RCC 7860 (cell line): ENCODE measurements around the gene ATRX.
A peak's percentile ranks its signal among the peaks of the same experiment; 100 is the strongest.
"Not testable (repeated sequence)": the region's sequence is repeated elsewhere in the genome, so short reads cannot be mapped to it uniquely, and the experiment has no call there.

Experiments
- DNase-seq: peaks from one replicate; pipeline ENCODE4 v3.0.0-alpha.2; 2015; ENCODE audit warnings: low spot score
- FAIRE-seq: peaks from 2 replicates; lab custom pipeline; 2012; peaks lifted over from hg19 to GRCh38; lab: Jason Lieb, UNC

ATRX gene

GRCh38 chrX:77635373-77635772 is 150.6 kb downstream of the ATRX start:
- FAIRE-seq = no peak
- no peak for DNase-seq

DNA sequence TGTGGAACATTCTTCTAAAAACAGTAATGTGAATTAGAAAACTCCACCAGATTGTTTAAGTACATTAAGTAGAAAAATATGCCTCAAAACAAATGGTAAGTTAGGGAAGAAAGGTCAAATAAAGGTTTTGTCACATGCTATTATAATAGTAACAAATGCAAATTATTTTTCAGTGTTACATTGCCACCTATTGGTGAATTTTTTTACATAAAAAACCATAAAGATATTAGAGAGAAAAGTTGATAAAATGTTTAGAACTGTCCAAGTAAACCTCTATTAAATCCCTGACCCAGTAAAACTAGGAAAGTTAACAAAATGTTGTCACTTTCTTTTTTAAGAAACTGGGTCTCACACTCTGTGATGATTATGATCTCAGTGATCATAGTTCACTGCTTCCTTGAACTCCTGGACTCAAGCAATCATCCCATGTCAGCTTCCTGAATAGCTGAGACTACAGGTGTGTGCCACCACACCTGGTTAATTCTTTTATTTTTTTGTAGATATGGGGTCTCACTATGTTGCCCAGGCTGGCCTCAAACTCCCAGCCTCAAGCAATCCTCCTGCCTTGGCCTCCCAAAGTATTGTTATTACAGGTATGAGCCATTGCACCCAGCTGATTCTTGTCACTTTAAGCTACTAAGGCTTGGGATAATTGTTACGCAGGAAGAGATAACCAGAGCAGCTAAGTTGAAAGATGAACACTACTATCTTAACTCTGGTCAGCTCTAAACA is 157.6 kb downstream of the ATRX start:
- FAIRE-seq = peak; percentile 55
- no peak for DNase-seq

DNA sequence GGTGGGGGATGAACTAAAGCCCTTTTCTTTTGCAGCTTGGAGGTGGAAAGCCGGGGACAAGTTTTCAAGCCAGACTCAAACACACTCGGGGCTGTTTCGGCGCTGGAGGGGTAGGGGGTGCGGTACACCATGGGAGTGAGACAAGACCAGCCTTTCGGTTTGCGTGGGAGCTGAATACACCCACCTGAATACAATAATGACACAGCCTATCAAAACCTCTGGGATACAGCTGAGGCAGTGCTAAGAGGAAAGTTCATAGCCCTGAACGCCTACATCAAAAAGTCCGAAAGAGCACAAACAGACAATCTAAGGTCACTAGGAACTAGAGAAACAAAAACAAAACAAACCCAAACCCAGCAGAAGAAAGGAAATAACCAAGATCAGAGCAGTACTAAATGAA is 163.3 kb downstream of the ATRX start:
- no peak for DNase-seq
- FAIRE-seq = no peak

- no peak for DNase-seq
- no peak for FAIRE-seq
These were observed 163.8 kb downstream of the ATRX start for GRCh38 chrX:77622233-77622632.

DNA sequence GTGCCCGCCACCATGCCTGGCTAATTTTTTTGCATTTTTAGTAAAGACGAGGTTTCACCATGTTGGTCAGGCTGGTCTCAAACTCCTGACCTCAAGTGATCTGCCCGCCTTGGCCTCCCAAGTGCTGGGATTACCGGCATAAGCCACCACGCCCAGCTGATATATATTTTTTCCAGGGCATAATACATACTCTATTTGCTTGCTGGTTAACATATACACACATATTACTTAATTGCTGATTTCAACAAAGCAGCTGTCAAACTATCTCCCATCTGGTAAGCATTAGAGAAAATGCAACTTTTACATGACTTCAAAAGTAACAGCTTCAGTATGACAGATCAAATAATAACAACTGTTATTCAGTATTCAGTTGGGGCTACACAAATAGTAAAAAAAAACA is 164.6 kb downstream of the ATRX start:
- not testable (repeated sequence) for DNase-seq, FAIRE-seq

- no peak for FAIRE-seq
- DNase-seq = no peak
These were observed 168.8 kb downstream of the ATRX start for GRCh38 chrX:77617206-77617605.

DNA sequence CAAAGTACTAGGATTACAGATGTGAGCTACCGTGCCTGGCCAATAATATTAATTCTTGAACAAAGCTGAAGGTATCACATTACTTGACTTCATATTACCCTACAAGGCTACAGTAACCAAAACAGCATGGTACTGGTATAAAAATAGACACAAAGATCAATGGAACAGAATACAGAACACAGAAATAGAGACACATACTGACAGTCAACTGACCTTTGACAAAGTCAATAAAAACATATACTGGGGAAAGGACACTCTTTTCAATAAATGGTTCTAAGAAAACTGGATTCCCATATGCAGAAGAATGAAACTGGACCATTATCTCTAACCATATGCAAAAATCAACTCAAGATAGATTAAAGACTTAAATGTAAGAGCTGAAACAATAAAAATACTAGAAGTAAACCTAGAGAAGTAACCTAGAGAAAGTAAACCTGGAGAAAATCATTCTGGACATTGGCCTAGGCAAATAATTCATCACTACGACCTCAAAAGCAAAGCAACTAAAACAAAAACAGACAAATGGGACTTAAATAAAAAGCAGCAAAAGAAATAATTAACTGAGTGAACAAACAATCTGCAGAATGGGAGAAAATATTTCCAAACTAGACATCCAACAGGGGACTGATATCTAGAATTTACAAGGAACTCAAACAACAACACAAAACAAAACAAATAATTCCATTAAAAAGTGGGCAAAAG is 182.2 kb downstream of the ATRX start:
- DNase-seq (no peak), FAIRE-seq (no peak)

DNA sequence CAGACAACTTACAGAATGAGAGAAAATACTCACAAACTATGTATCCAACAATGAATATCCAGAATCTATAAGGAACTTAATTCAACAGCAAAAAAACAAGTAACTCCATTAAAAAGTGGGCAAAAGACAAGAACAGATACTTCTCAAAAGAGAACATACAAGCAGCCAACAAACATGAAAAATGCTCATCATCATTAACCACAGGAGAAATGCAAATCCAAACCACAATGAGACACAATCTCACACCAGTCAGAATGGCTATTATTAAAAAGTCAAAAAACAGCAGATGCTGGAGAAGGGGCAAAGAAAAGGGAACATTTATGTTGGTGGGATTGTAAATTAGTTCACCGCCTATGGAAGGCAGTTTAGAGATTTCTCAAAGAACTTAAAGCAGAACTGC is 188.5 kb downstream of the ATRX start:
- DNase-seq (no peak), FAIRE-seq (no peak)

- peak; percentile 87 for FAIRE-seq
- DNase-seq = peak; percentile 15
These were observed 188.9 kb downstream of the ATRX start for GRCh38 chrX:77597090-77597489.

DNA sequence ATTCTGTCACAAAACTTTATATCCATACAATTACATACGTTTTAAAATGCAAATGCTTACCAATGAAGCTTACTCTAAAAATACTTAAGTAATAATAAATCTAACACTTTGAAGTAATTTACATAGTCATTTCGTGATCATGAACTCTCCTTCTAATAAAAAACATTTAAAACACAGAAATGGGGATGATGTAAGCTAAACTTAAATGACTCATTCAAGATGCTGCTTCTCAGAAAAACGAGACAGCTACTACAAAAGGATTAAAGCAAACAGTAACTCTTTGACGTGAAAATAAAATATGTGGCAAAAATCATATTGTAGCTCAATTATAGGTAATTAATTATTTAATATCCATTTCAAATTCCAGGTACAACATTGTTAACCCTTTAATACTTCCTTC is 190.2 kb downstream of the ATRX start:
- FAIRE-seq = no peak

DNA sequence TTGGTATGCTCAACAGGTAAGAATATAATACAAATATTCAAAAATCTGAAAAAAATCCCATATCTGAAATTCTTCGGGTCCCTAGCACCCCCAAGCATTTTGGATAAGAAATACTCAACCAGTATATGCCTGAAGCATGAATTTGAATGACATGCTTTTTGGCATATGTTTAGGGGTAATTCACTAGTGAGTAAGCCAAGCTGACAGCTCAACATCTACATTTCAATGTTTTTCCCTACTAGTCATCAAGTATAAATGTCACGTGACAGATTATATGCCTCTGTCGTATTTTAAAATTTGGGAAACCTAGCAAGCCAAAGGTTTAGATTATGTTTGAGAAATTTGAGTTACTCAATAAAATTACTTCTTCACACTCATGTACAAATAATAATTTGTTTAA is 213.7 kb downstream of the ATRX start:
- no peak for FAIRE-seq
- no peak for DNase-seq

More for the DNA sequence above, 190.2 kb downstream of the ATRX start:
- DNase-seq = no peak

DNA sequence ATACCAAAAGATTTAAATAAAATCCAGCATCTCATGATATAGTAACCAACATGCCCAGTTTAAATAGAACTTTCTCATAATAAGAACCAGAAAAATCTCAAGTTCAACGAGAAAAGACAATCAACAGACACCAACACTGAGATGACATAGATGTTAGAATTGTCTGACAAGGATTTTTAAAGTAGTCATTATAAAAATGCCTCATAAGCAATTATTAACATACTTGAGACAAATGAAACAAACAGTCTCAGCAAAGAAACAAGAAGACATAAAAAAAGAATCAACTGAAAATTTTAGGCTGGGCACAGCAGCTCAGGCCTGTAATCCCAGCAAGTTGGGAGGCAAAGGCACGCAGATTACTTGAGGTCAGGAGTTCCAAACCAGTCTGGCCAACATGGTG is 220.7 kb downstream of the ATRX start:
- FAIRE-seq = no peak

DNA sequence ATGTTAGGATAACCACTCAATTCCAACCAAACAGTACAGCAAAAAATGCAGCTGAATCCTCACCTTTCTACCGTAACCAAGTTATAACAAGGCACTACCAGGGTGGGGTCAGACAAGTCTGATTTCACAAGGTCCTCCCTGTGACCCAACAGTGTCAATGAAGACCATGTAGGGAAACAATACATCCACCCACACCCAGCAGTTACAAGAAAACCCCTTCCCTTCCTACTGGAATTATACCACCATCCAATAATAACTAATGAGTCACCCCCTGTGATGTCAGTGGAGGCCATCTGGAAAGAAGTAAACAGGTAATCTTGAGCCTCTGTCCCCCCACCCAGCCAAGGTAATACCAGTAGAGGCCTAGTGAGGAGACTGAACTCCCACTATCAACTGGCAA is 221.2 kb downstream of the ATRX start:
- DNase-seq = no peak
- FAIRE-seq = no peak

More for the DNA sequence above, 220.7 kb downstream of the ATRX start:
- DNase-seq = no peak

GRCh38 chrX:77561372-77561771 is 224.6 kb downstream of the ATRX start:
- DNase-seq (no peak), FAIRE-seq (peak; percentile 55)

- FAIRE-seq (no peak), DNase-seq (no peak)
These were observed 229.7 kb downstream of the ATRX start for GRCh38 chrX:77556276-77556675.

GRCh38 chrX:77548751-77549150 is 237.3 kb downstream of the ATRX start:
- FAIRE-seq (no peak), DNase-seq (no peak)

DNA sequence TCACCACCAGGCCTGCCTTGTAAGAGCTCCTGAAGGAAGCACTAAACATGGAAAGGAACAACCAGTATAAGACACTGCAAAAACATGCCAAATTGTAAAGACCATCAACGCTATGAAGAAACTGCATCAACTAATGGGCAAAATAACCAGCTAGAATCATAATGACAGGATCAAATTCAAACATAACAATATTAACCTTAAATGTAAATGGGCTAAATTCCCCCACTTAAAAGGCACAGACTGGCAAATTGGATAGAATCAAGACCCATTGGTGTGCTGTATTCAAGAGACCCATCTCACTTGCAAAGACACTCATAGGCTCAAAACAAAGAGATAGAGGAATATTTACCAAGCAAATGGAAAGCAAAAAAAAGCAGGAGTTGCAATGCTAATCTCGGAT is 246.2 kb downstream of the ATRX start:
- not testable (repeated sequence) for DNase-seq, FAIRE-seq

DNA sequence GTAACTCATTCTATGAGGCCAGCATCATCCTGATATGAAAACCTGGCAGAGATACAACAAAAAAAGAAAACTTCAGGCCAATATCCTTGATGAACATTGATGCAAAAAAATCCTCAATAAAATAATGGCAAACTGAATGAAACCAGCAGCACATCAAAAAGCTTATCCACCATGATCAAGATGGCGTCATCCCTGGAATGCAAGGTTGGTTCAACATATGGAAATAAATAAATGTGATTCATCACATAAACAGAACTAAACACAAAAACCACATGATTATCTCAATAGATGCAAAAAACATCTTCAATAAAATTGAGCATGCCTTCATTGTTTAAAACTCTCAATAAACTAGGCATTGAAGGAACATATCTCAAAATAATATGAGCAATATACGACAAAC is 254.8 kb downstream of the ATRX start:
- DNase-seq, FAIRE-seq: not testable (repeated sequence)

- FAIRE-seq (no peak), DNase-seq (no peak)
These were observed 258.0 kb downstream of the ATRX start for GRCh38 chrX:77528034-77528433.

- FAIRE-seq = no peak
- DNase-seq = no peak
These were observed 258.6 kb downstream of the ATRX start for GRCh38 chrX:77527233-77528001.

DNA sequence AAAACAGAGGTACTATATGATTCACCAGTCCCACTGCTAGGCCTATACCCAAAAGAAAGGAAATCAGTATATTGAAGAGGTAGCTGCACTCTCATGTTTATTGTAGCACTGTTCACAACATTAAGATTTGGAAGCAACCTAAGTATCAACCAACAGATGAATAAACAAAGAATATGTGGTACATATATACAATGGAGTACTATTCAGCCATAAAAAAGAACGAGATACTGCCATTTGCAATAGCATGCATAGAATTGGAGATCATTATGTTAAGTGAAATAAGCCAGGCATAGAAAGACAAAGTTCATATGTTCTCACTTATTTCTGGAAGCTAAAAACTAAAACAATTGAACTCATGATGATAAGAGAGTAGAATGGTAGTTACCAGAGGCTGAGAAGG is 266.3 kb downstream of the ATRX start:
- DNase-seq (no peak), FAIRE-seq (no peak)

GRCh38 chrX:77514177-77514576 is 271.8 kb downstream of the ATRX start:
- FAIRE-seq (no peak), DNase-seq (no peak)
